HL-60/S4 (cell line): Measurements from ENCODE around the gene CALML5.

Source experiments
- in situ Hi-C: fragments of 300-500 bp; cut with MboI; formaldehyde crosslinking; loops from 2 replicates; pipeline ENCODE4 v1.14.3; 2022; ENCODE audit warnings: low sequenced_read_pairs

The CALML5 gene

DNA sequence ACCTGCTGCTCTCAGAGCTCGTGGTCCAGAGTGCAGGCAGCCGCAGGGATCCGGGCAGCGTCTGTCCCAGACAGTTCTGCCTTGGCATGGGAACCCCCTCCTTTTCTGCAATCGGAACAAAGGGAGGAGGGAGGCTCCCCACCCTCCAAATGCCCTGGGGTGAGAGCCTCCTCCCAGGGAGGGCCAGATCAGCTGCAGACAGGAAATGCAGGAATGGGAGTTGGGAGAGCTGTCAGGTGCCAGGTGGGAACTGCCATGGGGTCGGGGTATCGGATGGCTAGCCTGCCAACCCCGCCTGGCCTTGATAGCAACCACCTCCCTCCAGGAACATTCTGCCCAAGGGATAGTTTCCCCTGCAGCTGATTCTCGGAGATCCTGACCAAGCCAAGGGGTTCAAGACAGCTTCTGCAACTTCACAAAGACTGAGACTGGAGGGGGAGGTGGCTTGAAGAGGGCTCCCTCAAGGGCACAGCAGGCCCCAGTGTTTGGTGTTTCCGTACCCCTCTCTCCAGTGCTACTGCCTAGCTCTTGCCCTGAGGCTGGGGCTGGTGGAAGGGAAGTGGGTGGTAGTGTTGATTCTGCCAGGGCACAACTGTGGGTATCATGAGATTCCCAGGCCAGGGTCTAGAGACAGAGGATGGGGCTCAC, at the start of gene CALML5:
Gene CALML5 (minus strand): TSS at position 78 of the 648 bp plus-strand sequence. CDS start 132 bp downstream, outside the sequence.
- in situ Hi-C loops: no loop called here

DNA sequence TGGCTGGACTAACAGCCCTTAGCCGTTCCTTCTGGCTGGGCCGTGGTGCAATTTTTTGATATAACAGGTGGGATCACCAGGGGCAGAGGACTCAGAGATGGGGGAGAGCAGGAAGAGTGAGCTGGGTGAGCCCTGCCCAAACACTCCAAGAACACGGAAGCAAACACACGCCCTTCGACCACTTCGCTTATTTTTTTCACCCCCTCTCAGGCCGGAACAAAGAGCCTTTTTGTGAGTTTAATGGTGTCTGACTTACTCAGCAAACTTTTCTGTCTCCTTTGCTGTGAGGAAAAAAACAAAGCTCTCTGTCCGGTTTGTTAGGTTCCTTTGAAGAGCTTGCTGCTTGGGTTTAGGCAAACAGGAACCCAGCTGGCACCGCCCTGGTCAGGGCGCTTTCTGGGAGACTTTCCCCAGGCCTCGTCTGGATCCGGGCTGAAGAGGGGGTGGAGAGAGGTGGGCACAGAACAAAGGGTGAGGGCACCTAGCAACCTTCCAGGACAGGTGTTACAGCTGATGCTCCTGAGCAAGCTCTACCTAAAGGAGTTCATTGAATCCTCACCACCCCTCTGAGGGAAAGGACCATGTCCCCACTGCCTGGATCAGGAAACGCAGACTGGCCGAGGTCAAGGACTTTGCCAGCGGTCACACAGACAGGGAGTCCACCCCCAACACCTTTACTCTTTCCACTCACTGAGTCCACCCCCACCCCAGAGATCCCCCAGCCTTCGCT, 48.7 kb upstream of the CALML5 start:
- in situ Hi-C loops: no loop called here

- in situ Hi-C loops: no loop called here
Observed at GRCh38 chr10:5547681-5547930, 48.2 kb upstream of the CALML5 start.

- in situ Hi-C loops: no loop called here
Observed at GRCh38 chr10:5546891-5547680, 47.7 kb upstream of the CALML5 start.

DNA sequence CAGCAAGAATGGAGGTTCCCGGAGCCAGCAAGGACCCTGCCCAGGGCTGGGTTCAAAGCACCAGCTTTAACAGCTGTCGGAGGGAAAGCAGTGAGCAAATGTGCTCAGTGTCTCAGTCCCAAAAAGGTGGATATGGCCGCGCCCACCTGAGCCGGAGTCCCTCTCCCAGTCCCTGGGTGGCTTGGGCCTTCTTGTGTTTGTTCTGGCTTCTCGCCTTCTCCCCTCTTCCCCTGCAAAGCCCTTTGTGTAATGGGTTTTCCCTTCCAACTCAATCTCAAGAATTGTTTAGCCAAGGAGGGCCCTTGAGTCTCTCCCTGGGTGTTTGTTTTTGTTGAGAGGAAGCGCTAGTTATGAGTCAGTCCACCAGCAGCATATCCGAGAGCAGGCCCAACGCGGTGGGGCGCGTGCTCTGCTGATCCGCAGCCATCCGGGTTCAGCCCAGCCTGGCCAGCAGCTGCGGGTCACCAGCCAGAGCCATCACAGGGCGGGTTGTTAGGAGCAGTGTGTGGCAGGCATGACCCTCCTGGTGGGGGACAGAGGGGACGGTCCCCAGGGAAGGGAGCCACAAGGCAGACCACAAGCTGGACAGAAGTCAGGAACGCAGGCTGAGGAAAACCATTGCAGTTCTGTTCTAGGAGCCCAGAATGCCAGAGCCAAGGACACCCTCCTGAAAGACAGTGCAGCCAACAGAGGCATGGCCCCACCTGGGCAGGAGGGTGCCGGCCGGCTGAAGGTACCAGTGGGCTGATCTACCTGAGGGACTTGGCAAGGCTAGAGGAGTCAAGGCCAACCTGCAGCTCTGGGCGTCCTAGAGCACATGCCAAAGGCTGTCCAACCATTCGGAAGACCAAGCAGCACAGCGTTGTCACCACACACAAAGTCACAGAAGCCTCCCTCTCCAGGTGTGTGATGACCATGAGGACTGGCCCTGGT, 46.7 kb upstream of the CALML5 start:
- in situ Hi-C loops: no loop called here

DNA sequence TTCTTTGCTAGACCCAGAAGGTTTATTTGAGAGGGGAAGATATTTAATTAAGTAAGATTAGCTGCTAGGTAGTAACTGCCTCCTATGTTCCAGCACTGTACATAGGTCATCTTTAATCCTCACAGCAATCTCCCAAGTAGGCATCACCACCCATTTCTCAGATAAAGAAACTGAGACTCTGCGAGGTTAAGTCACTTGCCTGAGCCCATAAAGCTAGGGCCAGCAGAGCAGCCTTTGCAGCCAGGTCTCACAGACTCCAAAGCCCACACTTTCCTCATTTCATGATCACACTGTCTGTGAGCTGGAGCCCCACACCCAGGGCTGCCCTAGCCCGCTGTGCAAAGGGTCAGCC, 46.0 kb upstream of the CALML5 start:
- in situ Hi-C loops: no loop called here

GRCh38 chr10:5545011-5545410, 45.6 kb upstream of the CALML5 start:
- in situ Hi-C loops: no loop called here

DNA sequence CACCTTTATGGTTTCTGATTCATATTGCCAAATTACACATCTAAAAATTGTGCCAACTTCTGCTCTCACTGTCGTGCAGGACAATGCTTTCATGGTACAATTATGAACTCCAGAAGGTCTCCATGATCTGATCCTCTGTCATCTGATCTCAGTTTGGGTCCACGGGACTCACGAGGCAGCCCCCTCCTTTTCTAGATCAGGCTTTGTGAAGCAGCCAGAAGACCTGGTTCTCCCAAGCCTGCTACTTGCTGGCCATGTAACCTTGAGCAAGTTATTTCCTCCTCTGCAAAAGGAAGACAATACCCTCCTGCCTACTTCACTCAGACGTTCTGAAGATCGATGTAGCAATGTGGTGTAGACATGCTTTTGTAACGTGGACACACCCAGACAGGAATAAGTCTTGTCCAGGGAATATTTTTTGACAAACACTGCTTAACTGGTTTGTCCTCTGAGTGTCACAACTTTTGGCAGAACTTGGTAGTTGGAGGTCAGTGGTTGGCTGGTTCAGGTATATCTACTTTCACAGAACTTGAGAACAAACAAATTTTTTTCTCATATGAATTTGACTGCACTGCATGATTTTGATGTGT, 44.9 kb upstream of the CALML5 start:
- in situ Hi-C loops: no loop called here

GRCh38 chr10:5543623-5544022, 44.3 kb upstream of the CALML5 start:
- in situ Hi-C loops: no loop called here

DNA sequence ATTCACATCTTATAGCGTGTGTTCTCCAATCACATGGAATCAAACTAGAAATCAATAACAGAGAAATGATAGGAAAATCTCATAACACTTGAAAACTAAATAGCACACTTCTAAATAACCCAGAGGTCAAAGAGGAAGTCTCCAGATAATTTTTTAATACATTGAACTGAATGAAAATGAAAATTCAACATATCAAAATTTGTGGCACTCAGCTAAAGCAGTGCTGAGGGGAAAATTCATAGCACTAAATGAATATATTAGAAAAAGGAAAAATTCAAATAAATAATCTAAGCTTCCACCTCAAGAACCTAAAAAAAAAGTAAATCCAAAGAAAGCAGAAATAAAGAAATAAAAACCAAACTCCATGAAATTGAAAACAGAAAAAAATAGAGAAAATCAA, 42.7 kb upstream of the CALML5 start:
- in situ Hi-C loops: no loop called here

DNA sequence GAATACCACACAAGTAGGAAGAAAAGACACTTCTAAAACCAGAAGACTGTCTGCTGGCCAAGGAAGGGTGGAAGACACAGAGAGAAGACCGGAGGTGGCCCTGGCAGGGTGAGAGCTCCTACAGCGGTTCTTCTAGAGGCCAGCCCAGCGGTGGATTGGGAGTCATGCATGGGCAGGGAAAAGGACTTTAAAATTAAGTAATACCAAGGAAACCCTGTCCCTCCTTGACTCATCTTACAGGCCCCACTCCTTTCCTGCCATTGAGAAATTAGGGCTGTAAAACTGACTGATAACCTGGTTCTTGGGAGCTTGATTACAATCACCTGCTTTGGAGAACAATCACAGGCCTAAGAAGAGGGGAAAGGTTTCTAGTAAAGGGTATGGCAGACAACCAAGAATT, 41.5 kb upstream of the CALML5 start:
- in situ Hi-C loops: no loop called here

DNA sequence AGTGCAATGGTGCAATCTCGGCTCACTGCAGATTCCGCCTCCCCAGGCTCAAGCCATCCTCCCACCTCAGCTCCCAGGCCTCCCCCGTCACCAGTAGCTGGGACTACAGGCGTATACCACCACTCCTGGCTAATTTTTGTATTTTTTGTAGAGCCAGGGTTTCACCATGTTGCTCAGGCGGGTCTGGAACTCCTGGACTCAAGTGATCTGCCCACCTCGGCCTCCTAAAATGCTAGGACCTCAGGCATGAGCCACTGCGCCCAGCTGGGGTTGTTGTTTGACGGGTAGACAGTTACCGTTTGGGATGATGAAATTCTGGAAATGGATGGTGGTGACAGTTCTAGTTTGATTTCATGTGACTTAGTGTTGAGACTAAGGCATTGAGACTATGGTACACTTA, 40.7 kb upstream of the CALML5 start:
- in situ Hi-C loops: no loop called here

DNA sequence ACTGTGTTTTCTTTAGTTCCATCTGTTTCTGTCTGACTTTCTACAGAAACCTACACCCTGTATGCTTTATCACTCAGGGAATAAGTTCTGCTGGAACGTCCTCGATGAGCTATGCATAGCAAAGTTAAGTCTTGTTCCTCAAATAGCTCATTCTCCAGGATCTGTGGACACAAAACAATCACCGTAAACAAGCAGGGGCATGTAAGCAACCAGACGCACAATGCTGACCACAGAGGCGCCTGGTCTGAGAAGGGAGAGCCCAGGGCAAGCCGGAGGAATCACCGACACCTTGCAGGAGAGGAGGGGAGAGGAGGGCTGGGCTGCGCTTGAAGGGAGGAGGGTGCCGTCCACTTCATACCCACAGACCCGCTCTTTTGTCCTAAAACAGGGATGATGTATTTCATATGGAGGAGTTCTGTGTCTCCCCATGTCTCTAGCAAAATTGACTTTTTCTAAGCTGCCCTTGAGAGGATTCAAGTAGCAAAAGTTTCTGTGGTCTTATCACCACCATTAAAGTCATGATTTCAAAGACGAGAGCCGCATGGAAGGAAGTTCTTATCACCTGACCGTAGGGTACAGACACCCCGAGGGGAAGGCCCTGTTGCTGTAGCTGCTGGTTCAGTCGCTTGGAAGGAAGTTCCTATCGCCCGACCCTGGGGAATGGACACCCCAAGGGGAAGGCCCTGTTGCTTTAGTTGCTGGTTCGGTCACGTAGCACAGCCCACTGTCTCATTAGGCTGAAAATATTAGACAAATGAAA, 39.7 kb upstream of the CALML5 start:
- in situ Hi-C loops: no loop called here

DNA sequence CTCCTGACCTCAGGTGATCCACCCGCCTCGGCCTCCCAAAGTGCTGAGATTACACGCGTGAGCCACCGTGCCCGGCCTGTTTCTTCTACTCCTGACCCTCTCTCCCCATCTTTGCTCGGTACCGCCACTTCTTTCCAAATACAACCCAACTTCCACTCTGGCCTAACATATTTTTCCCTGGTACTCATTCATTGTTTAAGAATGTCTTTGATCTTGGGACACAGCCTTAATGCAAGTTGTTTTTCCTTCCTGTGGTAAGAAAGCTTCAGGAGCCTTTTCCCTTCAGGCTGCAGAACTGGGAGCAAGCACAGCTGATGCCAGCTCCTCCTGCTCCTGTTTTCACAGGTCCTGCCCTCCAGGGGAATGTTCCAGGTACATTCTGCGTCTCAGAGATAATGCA, 39.1 kb upstream of the CALML5 start:
- in situ Hi-C loops: no loop called here

GRCh38 chr10:5537684-5538083, 38.3 kb upstream of the CALML5 start:
- in situ Hi-C loops: no loop called here

GRCh38 chr10:5536486-5537081, 37.2 kb upstream of the CALML5 start:
- in situ Hi-C loops: no loop called here

DNA sequence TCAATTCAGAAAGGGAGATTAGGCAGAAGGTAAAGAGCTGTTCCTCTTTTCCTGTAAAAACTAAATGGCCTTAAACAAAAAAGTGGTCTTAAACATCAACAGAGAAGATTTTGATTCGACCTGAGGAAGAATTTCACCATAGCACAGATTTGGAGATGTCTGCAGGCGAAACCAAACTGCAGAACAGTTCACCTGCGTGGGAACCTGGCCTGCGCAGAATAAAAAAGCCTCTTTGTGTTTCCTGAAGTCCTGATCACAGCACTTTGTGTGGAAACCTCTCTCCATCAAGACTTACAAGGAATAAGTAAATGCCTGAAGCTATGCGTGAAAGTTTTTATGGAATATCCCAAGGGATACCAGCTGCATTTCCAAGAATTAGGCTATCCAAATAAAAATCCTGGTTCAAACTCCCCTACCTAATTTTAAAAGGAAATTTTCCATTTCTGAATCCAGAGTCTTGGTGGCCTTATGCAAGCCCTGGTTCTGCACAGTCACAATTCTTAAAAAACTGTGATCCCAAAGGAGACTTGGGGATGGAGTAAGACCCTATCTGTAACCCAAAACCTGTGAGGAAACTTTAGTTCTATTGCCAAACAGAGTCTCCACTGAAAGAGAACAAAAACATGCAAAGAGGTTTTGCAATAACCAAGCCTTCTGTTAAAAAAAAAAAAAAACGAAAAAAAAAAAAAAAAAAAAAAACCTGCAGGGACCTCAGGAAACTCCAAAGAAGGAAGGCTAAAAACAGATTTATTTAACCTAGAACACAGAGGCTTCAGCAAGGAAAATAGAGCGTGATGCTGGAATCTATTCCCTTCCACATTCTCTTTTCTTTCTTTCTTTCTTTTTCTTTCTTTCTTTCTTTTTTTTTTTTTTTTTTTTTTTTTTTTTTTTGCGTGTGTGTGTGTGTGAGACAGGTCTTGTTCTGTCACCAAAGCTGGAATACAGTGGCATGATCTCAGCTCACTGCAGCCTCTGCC, 35.8 kb upstream of the CALML5 start:
- in situ Hi-C loops: no loop called here

DNA sequence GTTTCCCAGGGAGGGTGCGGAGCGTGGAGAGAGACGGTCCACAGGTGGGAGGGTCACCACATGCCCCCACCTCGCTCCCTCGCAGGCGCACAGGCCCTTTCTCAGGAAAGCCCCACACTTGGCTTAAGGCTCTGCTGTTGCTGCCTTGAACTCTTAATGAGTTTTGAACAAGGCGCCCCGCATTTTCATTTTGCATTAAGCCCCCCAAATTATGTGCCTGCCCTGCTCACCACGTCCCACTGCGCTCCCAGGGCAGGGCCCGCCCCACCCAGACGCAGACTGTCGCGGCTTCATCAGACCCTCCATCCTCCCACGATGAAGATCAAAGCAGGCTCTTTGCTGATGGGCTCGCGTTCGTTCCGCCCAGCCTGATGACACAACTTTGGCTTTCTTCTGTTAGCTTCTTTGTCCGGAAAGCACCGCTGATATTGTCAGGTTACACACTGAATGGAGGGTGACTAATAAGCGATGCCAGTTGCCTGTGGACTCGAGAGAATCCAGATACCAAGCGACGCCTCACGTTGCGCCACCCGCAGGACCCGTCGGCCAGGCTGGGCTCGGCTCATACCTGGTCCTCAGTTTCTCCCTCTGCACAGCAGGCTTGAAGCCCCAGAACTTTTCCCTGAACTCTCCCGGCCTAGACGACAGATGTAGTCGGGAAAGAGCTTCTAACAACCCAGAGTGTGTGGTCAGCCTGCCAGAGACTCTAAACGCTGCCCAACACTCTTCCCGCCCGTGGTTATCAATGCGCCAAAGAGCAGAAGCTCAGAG, 34.9 kb upstream of the CALML5 start:
- in situ Hi-C loops: no loop called here
